Endometrium (tissue), 2 donors: ENCODE measurements around the gene ADPRHL1.

ENCODE experiments used
- FAIRE-seq: peaks from 2 replicates; lab custom pipeline; 2012; peaks lifted over from hg19 to GRCh38; lab: Jason Lieb, UNC
- donor health status: control.
- donor health status: control.

ADPRHL1 gene

DNA sequence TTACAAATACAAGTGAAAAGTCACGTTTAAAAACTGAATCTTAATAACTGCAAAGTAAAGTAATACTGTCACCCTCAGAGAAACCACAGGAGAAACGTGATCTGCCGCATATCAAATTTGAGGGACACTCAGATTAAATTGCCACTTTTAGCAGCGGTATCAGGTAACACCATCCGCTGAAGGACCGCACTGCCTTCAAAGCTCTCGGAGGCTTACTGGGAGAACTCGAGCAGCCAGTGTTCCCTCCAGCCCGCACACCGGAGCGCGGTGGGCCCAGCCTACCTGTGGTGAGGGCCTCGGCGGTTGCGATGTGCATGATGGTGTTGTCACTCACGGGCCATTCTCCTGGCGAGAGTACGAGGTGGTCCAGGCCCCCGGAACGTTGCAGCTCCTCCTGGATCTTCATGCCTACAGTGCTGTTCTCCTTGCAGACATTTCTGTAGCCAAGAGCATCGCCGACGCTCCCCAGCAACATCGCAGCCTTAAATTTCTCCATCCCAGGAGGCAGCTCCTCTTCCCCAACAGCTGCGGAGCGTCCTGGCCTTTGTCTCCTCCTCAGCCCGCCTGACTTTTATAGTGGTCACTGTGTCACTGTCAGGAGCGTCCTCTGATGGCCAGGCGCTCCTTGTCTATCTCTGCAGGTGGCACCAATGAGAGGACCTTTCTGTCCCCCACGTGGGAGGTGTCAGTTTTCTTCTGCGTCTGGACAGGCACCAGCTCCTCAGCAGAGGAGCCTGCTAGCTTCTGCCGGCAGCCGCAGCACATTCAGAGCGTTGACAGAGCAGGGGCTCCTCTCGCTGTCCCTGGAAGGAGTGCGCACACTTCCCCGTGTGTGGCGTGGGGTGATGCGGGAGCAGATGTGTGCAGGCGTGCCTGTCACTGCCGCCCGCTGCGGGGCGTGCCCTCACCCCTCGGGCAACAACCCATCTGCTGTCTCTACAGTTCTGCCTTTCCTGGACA is at the start of gene ADPRHL1:
TSS of gene ADPRHL1 (minus strand) at position 547 of the 960 bp plus-strand sequence. CDS start at position 496, 51 bp downstream.
- FAIRE-seq: no peak

DNA sequence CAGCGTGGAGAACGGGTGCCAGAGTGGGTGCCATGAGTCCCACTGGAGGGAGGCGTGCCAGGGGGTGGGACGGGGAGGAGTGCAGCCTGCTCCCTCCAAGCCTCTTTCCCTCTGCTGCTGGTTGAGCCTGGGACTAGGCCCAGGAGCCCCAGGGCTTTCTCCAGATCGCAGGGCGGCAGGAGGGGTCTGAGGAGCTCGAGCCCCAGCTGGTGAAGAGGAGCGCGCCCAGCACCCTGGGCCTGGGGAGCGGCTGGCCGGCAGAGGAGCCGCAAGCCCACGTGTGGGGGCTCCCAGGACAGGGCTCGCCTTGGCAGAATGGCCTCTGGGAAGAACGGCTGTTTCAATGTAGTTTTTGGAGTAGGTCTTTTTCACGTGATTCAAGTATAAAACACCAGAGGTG is 49.4 kb upstream of the ADPRHL1 start:
- no peak for FAIRE-seq

DNA sequence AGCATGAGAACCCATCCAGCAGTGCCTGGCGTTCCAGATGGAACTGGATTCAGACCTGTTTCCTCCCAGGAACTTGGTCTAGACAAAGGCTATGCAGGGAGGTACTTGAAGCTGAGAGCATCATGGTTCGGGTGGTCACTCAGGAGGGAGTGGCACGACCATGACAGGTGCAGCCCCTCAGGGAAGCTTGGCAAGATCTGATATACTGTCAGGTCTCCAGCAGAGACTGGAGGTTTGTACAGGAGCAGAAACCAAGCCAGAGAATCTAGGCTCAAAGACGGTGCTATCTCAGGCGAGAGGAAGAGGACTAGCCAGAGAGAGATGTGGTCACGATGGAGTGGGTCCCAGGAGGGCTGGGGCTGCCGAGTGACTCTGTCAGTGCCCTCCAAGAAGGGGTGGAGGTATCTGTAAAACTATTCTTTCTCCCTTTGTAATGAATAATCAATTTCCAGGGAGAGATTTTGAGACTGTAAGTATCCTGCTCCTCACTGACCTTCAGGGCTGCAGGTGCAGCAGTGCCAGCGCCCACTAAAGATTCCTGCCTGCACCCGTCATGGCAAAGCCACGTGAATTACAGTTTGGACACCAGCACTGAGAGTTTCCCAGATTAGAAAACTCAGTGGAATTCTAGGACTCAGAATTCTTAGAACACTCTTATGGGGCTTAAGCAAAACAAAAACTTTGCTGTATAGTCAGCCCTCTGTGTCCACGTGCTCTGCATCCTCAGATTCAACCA is 47.4 kb upstream of the ADPRHL1 start:
- FAIRE-seq: no peak

DNA sequence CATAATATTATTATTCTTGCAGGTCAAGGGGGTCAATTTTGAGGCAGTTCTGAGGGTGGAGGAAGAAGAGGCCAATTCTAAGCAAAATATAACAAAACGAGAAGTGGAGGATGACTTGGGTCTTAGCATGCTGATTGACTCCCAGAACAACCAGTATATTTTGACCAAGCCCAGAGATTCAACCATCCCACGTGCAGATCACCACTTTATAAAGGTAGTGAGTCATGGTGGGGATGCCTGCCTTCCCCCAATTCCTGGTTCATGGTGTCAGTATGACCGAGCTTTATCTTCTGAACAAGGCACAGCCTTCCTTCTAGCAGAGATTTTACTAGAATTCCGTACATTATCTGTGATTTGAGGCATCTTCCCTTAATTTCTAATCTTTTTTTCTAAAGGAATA is 46.6 kb upstream of the ADPRHL1 start:
- no peak for FAIRE-seq

DNA sequence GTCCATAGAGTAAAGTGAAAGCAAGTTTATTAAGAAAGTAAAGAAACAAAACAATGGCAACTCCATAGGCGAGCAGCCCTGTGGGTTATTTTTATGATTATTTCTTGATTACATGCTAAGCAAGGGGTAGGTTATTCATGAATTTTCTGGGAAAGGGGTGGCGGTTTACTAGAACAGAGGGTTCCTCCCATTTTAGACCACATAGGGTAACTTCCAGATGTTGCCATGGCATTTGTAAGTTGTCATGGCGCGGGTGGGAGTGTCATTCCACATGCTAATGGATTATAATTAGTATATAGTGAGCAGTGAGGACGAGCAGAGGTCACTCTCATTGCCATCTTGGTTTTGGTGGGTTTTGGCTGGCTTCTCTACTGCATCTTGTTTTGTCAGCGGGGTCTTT is 45.6 kb upstream of the ADPRHL1 start:
- FAIRE-seq: no peak

DNA sequence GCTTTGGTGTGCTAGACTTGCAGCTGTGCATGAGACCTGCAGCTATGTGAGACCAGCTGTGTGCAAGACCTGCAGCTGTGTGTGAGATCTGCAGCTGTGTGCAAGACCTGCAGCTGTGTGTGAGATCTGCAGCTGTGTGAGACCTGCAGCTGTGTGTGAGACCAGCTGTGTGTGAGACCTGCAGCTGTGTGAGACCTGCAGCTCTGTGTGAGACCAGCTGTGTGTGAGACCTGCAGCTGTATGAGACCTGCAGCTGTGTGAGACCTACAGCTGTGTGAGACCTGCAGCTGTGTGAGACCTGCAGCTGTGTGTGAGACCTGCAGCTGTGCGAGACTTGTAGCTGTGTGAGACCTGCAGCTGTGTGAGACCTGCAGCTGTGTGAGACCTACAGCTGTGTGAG is 43.9 kb upstream of the ADPRHL1 start:
- no peak for FAIRE-seq

DNA sequence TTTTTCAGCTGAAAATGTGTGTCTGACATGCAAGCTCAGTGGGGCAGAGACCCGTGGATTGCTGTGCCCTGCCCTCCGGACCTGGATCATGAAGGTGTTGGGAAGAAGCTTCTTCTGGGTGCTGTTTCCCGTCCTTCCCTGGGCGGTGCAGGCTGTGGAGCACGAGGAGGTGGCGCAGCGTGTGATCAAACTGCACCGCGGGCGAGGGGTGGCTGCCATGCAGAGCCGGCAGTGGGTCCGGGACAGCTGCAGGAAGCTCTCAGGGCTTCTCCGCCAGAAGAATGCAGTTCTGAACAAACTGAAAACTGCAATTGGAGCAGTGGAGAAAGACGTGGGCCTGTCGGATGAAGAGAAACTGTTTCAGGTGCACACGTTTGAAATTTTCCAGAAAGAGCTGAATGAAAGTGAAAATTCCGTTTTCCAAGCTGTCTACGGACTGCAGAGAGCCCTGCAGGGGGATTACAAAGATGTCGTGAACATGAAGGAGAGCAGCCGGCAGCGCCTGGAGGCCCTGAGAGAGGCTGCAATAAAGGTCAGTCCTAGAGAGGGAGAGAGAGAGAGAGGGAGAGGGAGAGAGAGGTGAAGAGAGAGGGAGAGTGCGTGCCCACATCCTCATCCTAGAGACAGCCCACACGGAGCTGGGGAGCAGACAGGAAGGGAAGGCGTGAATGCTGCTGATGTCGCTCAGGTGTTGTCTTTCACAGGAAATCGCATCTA is 42.4 kb upstream of the ADPRHL1 start:
- FAIRE-seq: no peak

DNA sequence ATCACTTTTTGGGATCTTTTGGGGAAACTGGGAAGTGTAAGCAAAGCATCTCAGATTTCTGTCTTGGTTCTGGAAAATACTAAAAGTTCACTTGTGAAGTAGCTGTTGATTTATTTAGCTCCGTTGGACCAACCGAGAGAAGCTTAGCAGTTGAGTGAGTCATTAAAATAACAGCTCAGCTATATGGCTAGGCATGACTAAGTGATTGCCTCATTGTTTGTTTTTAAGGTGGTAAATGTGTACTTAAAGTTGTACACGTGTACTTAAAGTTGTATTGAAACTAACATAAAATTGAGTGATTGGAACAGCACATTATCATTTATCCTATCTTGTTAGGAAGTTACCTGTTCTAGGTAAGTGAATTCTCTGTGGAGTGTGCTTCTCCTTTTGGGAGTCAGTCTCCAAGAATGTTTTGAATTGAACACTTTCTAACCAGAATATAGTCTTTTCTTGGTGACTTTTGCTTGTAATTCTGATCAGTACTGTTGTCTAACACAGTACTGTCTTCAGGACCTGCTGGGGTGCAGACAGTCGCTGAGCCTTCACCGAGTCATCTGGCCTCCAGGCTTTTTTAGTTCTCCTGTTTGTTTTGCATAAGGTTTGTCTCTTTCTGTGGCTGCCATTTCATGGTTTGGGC is 40.1 kb upstream of the ADPRHL1 start:
- FAIRE-seq: no peak

DNA sequence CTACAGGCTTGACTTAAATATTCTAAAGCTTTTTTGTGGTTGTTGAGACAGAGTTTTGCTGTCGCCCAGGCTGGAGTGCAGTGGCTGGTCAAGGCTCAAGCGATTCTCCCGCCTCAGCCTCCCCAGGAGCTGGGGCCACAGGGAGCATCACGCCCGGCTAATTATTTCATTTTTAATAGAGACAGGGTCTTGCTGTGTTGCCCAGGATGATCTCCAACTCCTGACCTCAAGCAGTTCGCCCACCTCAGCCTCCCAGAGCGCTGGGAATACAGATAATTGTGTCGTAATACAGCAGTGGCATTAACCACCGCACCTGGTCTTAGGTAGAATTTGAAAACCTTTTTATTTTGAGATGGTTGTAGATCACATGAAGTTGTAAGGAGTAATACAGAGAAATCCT is 38.7 kb upstream of the ADPRHL1 start:
- FAIRE-seq: no peak

DNA sequence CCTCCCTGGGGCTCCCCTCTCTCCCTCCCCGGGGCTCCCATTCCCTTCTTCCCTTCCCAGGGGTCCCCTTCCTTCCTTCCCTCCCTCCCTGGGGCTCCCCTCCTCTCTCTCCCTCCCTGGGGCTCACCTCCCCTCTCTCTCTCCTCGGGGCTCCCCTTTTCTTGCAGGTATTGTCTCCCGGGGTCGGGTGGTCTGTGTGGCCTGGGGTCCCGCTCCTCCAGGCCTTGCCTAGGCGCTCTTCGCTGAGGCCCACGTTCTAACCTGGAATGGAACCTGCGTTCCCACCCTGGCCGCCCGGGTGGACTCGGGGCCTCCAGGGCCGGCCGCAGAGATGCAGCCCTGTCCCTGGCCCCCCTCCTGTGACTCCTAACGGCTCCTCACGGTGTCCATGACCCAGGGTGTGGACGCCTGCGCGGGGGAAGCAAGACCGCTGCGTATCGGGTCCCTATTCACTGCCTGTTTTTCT is 38.2 kb upstream of the ADPRHL1 start:
- FAIRE-seq: no peak

DNA sequence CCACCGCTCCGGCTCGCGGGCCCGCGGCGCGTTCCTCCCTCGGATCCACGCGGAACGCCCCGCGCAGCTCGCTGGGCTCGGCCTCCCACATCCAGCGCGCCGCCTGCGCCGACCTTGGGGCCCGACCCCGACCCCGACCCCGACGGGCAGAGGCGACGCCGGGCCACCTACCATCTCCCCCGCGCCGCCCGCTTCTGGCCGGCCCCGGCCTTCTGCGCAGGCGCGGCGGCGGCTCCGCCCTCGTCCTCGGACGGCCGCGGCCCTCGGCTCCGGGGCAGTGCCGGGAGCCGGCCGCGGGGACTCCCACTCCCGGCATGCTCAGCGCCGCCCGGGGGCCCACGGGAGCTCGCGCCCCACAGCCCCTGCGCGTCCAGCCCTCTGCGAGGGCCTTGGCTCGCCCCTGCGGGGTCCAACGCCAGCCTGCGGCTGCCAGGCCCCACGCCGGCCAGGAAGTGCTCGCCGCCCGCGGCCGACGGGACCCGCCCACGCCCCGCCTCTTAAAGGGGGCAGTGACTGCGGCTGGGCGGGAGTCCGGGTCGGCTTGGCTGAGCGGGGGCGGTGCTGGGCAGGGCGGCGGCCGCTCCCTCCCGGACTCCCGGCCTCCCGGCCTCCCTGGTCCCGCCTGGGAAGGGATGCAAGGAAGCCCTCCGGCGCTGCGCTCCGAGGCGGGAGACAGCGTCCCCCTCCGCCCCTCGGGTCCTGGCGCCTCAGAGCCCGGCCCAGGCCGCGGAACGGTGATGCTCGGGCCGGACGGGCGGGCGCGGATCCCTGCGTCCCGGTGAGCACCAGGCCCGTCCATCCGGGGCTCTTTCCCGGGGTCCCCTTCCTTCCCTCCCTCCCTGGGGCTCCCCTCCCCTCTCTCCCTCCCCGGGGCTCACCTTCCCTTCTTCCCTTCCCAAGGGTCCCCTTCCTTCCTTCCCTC is 37.5 kb upstream of the ADPRHL1 start, which contains the start of gene DCUN1D2:
TSS of gene DCUN1D2 (minus strand) at position 216 of the 922 bp plus-strand sequence. CDS start at position 174, 42 bp downstream.
- FAIRE-seq: no peak

DNA sequence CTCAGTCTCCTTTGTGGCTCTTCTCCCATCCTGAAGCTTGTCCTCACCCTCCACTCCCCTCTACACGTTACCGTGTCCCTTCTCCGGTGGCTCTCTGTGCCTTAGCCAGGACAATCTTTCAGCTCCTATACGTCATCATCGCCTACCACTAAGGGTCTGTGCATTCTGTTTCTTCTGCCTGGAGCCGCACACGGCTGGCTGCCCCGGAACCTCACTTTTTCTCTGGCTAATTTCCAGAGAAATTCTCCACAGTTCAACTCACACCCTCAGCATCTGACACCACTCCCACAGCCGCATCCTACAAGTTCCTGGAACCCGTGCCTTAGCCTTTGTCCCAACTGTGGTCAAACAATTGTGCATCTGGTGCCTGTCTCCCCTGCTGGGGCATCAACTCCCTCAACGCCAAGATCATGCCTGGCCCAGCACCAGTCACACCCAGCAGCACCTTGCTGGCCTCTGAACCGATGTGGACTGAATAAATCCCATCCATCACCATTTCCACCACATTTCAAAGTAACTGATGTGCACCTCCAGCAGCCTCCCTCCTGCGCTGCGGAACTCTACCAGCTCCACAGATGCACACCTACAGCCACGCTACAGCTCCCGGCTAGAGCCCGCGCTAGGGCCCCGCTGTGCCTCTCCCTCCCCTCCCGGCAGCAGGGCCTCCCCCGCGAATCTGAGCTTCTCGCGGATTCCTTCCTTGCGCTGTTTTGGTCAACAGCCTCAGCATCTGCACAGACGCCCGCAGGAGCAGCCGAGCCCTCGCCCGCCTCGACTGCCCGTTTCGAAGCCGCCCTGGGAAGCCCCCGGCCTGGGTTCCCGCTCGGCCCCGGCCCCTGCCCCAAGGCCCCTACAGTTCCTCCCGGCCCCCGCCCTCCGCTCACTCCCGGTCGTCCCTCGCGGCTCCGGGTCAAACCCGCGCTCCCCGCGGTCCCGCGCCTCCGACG is 36.5 kb upstream of the ADPRHL1 start:
- no peak for FAIRE-seq

DNA sequence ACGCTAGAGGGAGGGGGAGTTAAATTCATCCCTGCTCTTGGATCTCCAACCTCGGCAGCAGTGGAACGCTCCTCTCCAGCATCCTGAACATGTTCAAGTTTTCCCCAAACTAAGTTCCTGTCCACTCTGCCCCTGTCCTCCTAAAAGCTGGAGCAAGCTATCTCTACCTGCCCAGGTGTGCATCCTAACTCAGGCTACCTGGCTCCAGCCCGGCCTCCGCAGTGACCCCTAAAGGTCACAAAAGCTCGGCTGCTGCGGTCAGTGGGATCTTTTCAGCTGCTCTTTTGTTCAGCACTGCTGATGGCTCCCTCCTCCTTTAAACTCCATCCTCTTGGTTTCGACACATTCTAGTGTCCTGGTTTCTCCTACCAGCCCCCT is 35.9 kb upstream of the ADPRHL1 start:
- FAIRE-seq: no peak

DNA sequence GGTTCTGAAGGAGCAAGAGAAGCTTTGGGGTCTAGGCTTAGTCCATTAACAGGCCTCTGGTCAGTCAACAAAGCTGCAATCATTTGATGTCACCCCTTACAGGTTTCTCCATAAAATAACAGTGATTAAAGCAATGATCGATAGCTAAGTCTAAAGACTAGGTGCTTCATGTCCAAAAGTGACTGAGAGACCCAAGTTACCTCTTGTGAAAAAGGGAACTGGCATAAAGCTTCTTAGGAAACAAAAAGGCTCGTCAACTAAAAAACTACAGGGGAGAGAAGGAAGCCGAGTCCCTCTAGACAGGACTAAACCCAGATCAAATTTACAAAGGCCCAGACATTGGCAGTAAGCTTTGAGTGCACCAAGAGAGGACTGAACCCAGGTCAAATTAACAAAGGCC is 35.0 kb upstream of the ADPRHL1 start:
- FAIRE-seq: no peak

DNA sequence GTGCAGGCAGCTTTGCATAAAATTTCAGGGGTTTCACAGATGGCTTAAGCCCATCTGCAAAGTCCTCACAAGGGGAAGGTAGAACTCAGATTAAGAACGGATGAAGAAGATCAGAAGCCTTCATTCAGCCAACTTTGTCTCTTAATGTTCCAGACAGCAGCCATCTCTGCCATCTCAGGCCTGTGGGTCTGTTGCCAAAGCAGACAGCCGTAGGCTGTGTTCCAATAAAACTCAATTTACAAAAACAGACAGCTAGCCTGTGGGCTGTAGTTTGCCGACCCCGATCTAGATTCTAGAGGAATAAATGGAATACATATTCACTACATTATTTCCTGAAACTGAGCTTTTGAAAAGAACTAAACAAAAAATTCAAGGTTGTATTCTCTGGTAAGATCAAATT is 33.4 kb upstream of the ADPRHL1 start:
- no peak for FAIRE-seq

DNA sequence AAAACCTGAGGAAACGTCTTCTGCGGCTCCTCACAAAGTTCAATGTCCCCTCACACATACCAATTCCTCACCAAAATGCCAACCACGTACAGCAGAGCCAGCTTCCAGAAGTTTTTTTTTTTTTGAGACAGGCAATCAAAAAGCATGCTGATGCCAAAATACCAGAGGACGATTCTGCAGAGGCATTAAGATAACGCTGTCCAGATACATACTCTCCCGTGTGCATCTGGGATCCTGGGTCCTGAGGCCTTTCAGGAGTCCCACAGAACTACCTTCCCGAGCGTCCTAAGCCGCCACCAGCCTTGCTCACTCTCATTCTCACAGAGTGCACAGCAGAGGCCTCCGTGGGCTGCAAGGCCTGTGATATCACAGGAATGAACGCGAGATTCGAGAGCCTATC is 32.3 kb upstream of the ADPRHL1 start:
- FAIRE-seq: no peak

DNA sequence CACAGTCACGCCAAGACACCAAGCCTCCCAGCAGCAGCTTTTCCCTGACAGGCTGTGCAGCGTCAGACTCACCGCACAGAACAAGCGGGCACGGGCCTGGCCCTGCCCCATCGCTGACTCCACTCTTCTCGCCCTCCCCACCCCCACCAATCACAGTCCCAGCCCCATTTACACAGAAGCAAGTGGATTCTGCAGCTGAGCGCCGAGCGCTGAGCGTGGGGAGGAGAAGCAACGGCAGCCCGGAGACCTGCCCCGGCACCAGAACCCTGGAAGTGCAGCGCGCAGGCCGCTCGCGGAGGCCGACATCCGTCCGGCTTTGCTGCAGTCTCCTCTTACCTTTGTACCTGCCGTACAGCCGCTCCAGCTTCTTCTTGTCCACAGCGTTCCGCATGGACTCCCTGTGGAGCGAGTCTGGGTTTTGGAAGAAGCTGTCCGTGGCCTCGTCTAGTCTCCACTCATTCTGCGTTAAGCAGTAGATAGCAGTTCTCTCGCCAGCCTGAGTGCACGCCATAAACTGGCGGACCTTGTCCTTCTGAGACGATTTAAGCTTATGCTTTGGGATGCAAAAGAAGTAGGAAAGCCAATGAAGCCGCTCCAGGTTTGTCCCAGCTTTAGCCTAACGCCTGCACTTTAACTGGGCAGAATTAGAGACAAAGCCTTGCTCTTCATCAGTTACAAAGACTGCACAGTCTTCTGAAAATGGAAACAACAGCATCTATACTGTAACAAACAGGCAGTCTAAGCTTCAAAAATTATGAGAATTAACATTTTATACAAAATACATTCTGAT is 30.4 kb upstream of the ADPRHL1 start:
- FAIRE-seq: no peak

DNA sequence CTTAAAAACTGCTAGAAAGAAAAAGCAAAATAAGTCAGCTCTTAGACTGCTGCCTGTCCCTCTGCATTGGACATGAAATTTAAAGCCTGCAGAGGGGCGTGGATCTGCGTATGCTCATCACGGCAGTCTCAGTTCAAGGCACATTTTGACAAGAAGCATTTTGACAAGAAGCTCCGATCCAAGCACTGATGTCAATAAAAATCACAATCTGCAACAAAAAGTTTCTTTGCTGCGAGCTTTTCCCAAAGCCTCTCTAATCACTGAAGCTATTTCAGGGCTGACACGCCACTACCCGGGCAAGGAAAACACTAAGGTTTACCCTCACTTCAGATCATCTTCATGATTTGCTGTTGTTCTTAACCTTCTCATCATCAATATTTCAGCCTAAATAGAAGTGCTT is 29.8 kb upstream of the ADPRHL1 start:
- no peak for FAIRE-seq

DNA sequence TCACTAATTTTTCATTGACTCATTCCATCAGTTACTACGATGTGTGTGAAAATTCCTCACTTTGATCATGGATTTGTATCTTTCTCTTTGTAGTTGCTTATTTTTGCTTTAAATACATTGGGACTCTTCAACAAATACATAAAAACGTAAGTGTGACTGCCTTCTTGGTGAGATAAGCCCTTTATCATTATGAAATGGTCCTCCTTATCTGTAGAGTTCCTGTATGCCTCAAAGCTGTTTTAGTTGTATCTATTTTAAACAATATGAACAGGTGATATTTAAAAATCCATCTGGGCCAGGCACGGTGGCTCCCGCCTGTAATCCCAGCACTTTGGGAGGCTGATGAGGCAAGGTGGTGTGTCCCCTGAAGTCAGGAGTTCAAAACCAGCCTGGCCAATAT is 25.9 kb upstream of the ADPRHL1 start:
- FAIRE-seq: no peak
